ENCODE data around the gene CHFR.
"Not testable (repeated sequence)": the region's sequence is repeated elsewhere in the genome, so short reads cannot be mapped to it uniquely, and the experiment has no call there.

The CHFR gene

DNA sequence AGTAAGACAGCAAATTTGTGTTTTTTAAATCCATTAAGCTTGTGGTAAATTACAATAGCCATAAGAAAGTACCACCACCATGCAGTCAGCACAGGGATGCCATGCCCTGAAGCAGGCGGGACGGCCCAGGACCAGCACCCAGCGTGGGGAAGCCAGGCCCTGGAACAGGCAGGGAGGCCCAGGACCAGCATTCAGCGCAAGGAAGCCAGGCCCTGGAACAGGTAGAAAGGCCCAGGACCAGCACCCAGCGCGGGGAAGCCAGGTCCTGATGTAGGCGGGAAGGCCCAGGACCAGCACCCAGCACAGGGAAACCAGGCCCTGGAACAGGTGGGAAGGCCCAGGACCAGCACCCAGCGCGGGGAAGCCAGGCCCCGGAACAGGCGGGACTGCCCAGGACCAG lies 13.2 kb downstream of the CHFR start:
- DNase-seq, result no peak

DNA sequence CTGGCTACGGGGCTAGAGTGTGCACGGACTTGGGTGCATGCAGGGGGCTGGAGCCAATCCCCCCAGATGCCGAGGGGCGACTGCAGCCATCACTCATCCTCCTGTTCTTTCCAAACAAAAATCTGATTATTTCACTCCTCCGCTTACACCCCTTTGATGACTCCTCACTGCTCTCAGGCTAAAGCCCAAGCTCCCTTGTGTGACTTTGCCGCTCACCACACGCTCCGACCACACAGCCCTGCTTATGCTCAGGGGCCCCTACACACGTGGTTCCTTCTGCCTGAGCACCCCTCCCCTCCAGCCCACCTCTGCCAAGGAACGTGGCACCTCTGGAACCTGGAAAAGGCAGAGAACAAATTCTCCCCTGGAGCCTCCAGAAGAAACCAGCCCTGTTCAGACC lies 13.7 kb downstream of the CHFR start:
- no peak for DNase-seq

DNA sequence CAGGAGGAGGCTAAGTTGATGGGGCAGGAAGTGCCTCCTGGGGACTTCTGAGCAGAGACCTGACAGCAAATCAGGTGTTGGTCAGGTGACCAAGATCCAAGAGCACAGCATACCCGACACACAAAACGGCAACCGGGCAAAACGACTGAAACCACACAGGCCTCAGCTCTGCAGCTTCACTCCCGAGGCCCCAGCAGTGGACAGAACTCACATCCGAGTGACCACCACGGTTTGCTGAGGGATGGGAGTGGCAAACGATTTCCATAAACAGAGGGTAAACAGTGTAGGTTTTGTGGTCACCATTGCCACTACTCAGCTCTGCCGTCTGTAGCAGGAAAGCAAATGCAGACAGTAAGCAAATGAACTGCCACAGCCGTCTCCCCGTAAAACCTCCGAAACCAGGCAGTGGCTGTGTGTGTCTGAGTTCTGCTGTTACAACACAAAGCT lies 14.4 kb downstream of the CHFR start:
- peak; percentile 16 for DNase-seq

DNA sequence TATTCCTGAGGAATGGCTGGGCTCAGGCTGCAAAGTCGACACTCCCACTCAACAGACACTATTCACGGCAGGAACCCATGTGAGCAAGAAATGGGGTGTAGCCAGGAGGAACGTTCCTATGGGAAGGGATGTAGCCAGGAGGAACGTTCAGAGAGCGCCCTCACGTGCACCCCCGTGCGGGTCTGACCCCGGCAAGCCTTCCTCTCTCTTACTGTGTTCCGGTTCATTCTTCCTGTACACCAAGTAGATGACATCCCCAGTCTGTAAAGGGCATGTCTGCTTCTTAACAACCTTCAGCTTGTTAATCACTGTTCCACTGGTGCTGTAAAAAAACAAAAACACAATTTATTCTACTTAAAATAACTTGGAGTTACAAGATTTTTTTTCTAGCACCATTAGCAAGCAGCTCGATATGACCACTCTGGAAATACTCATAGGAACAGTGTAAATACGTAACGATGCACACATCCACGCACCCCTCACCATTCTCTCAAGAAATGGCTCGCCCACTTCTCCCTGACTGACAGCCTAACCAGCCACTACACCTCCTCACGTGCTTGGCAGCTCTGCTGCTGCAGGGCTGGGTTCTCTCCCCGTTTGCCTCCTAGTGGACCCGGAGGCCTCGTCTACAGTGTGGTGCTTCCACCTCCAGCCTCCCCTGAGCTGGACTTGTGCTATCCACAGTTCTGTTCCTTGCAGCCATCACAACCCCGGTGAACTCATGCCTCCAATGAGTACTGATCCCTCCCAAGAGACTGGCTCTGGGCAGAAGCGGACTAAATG lies 15.1 kb downstream of the CHFR start:
- no peak for DNase-seq

DNA sequence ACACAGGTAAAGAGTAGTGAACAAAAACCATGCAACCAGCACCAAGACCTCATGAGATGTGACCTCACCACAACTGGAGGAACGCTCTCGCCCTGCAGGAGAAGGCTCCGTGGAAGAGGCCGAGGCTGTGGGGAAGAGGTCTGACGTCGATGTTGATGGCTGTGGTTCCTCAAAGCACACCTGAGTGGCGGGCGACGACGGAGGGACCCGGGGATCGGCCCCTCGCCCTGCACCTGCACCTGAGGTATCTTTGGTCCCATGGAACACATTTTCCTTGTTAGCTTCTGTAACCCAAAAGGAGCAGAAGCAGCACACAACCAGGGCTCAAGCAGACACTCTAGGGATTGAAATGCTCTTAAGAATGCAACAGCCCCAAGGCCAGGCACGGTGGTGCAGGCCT lies 17.9 kb downstream of the CHFR start:
- DNase-seq, result no peak

DNA sequence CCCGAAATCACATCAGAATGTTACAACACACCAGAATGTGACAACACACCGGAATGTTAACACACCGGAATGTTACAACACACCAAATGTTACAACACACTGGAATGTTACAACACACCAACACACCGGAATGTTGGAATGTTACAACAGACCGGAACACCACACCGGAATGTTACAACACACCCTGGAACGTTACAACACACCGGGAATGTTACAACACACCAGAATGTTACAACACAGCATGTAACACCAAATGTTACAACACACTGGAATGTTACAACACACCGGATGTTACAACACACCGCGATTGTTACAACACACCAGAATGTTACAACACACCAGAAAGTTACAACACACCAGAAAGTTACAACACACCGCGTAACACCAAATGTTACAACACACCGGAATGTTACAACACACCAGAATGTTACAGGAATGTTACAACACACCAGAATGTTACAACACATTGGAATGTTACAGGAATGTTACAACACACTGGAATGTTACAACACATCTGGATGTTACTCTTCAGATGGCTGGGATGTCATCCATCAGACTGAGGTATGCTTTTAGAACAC lies 21.1 kb downstream of the CHFR start:
- no peak for DNase-seq

DNA sequence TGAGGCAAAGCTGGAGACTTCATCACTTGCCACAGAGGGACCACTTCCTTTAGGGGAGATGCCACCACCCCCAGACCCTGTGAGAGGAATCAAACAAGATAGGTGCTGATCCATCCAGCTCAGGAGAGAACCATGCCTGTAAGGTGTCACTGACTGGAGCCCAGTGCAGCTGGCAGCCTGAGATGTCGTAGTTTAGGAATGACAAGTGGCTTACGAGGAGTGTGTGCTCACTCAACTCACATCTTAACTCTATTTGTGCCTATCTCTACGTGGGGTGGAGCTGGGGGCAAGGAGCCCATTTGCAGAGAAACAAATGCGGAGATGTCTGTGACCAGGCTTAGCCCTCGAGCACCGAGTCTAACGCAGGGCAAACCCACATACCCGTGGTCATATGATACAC lies 25.8 kb downstream of the CHFR start:
- DNase-seq, result no peak

DNA sequence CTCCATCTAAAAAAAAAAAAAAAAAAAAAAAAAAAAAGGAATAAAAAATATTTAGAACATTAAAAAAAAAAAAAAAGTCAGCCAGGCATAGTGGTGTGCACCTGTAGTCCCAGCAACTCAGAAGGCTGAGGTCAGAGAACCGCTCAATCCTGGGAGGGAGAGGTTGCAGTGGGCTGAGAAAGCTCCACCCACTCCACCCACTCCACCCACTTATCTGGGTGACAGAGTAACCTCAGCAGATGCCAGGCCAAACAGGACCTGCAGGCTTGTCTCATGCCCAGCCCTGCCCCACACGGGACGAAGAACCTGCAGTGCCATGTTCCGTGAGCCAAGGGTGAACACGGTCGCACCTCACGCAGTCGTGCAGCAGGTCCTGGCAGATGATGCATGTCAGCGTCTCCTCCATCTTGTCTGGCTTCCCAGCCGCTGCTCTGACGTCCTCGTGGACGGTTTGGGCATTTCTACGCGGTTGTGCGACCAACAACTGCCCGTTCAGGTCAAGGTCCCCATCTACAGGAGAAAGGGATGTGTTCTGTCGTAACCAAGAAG lies 28.6 kb downstream of the CHFR start:
- no peak for DNase-seq

DNA sequence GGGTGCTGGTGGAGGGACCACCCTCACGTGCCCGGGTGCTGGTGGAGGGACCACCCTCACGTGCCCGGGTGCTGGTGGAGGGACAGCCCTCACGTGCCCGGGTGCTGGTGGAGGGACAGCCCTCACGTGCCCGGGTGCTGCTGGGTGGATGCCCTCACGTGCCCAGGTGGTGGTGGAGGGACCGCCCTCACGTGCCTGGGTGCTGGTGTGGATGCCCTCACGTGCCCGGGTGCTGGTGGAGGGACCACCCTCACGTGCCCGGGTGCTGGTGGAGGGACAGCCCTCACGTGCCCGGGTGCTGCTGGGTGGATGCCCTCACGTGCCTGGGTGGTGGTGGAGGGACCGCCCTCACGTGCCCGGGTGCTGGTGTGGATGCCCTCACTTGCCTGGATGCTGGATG lies 30.4 kb downstream of the CHFR start:
- not testable (repeated sequence) for DNase-seq

DNA sequence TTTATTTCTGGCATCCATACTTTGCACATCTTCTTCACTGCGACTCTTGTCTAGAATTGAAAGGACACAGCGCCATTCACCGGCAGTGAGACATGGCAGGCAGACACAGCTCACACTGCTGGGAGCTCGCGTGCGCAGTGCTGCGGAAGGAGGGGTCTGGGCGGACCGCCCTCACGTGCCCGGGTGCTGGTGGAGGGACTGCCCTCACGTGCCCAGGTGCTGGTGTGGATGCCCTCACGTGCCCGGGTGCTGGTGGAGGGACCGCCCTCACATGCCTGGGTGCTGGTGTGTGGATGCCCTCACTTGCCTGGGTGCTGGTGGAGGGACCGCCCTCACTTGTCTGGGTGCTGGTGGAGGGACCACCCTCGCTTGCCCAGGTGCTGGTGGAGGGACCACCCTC lies 30.8 kb downstream of the CHFR start:
- no peak for DNase-seq

DNA sequence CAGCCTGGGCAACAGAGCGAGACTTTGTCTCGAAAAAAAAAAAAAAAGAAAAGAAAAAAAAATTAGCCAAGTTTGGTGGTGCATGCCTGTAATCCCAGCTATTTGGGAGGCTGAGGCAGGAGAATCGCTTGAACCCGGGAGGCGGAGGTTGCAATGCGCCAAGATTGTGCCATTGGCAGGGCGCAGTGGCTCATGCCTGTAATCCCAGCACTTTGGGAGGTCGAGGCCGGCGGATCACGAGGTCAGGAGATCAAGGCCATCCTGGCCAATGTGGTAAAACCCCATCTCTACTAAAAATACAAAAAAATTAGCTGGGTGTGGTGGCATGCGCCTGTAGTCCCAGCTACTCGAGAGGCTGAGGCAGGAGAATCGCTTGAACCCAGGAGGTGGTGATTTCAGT lies 32.2 kb downstream of the CHFR start:
- DNase-seq, result not testable (repeated sequence)

DNA sequence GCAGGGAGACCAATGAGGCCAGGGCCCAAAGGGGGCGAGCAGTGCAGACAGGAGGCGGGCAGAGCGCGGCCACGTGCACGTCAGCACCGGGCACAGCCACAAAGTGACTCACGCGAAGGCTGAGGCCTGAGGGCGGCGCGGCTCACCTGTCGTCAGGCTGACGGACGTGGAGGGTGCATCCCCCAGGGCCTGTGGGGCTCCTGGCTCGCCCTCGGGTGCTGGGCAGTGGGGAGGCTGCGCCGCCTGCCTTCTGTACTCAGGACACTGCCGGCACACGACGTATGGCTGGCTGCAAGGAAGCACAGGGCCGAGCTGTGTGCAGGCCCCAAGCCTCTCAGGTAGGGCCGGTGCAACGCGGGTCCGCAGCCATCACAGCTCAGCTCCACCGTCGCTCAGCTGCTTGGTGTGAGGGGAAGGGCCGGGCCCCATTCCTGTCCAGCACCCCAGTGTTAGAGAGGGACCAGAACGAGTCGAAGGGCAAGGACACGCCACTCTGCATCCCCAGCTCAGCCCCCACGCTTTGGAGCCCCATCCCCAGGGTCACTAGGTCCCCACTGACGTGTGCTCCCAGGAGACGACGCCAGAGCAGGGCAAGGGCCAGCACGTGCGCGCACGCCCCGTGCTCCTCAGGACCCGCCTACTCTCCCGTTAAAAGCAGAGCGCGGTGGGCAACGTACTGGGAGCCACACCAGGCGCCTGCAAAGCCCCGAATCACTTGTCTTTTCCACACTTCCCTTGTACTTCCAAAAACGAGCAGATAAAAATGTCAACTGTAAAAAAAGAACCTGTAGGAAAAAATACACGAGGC lies 33.9 kb downstream of the CHFR start:
- no peak for DNase-seq

DNA sequence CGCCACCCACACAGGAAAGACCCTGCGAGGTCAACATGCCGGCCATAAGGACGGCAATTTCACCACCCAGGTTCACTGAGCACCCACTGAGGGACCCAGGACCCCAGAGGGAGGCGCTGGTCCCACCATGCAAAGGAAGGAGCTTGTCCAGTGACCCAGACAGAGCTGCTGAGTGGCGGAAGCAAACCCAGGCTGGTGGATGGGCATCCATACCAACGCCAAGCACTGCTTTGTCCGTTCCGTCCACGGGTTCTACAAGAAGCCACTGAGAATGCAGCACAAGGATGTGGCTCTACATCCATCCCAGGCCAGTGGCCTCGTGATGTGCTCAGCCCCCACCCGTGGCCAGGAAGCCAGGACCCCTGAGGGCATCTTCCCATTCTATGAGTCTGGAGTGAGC lies 34.9 kb downstream of the CHFR start:
- DNase-seq, result no peak

DNA sequence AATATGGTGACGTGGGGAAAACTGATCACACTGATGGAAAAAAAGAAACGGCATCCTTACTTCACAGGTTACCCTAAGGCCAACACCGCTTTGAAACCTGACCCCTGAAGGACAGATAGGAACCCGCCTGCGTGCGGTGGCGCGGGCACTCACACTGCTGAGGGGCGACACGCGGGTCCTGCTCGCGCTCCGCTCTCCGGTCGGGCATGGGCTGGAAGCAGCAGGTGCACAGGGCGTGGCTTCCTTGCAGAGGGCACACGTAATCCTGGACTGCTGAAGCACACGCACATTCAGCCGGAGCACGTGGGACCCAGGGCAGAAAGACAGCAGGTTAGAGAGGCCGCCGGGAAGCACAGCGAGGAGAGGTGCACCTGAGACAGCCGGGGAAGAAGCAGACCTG lies 35.9 kb downstream of the CHFR start:
- no peak for DNase-seq

DNA sequence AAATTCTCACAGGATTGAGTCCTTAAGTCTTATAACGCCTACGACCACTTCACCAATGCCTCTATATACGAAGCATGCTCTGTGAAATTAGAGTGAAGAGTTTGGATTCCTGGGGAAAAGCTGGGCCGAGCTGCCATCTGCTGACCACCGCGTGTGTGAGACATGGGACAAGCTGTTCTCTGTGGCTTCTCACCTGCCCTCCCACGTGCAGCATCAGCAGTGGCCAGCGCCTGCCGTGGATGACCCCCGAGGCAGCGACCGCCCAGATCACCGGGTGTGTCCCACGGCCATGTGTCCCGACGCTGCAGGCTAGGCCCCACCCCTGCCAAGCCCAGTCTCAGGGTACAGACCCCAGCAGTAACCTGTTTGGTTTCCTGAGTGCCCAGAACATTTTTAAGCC lies 37.1 kb downstream of the CHFR start:
- no peak for DNase-seq

DNA sequence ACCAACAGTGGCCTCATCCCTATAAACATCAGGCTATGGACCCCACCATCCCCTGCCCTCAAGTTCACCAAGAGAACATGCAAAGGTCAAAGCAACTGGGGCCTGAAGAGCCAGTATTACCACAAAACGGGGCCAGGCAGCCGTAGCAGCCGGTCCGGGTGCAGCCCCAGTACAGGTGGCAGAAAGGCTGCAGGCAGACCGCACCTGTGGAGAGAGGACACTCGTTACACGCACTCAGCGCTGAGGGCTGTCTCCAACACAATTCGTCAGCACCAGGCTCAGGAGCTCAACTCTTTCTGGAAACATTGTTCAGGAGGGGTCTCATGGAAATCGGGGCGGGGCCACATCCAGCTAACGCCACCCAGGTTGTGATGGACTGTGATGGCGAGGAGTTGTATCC lies 38.9 kb downstream of the CHFR start:
- DNase-seq, result no peak

DNA sequence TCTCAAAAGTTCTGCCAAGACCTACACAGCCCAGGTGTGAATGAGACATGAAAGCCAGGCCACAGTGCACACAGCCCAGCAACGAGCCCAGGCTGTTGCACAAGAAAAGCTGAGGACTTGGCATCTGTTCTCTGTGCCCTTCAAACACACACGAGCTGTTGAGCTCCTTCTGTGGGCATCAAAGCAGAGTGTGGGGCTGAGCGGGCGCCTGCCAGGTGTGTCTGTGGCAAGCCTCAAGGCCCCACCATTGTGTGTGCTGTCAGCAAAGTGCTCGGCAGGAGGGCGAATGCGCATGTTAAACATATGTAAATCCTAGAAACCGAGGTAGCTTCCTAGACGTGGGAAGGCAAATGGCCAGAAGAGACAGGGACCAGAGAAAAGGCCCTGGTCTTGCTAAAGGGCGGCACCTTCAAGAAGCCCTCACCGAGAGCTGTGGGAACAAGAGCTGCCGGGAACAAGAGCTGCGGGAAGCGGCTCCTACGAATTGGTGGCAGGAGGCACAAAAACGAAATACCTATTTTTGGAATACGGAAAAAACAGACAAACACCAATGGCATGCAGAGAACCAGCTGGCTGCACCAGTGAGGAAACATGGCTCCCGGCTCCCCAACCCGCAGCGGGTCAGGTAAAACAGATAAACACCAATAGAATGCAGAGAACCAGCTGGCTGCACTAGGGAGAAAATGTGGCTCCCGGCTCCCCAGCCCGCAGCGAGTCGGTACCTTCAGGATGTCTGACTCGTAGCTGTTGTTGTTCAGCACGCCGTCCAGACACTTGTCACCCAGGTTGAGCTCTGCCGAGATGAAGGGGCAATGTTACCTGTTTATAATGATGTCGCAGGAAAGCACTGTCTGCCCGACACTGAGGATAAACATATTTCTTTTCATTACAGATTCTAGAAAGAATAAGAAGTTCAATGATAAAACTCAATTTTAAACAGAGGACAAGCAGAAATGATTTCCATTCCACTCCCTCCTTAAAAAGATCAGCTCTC lies 39.7 kb downstream of the CHFR start:
- DNase-seq, result no peak

DNA sequence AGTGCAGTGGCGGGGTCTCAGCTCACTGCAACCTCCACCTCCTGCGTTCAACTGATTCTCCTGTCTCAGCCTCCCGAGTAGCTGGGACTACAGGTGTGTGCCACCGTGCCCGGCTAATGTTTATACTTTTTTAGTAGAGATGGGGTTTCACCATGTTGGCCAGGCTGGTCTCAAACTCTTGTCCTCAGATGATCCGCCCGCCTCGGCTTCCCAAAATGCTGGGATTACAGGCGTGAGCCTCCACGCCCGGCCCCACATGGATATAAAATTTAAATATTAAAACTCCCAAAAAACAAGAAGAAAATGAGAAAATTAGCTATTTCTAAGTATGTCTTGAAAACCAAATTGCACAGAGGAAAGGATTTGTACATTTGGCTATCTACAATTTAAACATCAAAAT lies 42.7 kb downstream of the CHFR start:
- DNase-seq, result not testable (repeated sequence)

DNA sequence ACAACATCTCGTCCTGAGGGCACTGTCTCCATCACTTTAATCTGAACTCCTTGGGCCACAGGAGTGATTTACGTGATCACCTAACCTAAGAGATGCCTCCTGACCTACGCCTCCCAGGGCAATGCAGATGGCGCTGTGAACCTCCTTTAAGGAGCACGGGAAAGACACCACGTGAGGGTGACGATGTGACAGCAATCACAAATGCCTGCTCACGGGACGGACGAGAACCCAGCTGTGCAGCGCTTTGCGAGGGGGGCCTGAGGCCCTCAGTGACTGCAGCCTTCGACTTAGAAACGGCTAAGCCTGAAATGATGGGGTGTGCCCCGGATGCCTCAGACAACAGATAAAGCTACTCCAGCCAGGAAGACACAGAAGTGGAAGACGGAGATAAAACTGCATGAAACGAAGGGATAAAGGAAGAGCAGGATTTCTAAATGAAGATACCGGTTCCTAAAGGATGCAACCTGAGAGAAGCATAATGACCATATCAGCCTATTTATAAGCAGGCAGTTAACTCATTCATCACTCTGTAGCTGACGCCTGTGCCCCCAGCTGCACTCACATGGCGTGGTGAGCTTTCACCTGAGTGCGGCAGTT lies 44.9 kb downstream of the CHFR start:
- DNase-seq, result no peak

DNA sequence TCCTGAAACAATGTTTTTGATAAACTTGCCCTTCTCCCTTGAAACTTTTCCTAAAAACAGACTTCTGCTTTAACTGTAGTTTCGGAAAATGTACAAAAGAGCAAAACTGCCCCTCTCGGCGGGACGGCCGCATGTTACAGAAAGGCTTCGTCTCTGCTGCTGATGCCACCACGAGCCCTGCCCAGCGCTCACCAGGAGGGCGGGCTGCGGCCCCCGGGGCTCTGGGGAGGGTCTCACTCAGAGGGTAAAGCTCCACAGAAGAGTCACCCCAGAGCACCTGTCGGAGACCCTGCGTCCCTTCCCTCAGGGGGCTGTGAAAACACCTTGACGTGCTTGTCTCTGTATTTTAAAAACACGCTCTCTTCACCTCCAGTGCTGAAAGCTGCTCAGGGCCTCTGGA lies 46.3 kb downstream of the CHFR start:
- DNase-seq, result no peak

DNA sequence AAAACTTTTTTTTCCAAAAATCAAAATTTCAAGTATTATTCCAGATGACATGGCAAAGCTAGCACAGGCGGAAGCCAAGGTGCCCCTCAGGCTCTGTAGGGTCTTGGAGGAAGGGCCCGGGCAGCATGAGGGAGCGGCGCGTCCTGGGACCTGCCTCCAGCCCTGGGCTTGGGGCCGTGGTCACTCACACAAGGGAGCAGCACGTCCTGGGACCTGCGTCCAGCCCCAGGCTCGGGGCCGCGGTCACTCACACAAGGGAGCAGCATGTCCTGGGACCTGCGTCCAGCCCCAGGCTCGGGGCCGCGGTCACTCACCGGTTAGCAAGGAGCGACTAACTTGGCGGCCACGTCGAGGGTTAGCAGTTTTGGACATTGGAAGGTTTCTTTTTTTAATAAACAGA lies 46.9 kb downstream of the CHFR start:
- no peak for DNase-seq
